MM.1S (cell line): Measurements from ENCODE around the gene SLC25A22.

Experiments
- DNase-seq: peaks from one replicate; pipeline ENCODE4 v3.0.0-alpha.2; 2015
- H2AFZ ChIP-seq: fragments of 300-600 bp; sonication (generic); 2 replicates; pipeline ENCODE4 v1.6.0; 2016; ENCODE audit warnings: antibody characterized with exemption, low read length
- H3F3A ChIP-seq: fragments of 300-600 bp; sonication (generic); 2 replicates; pipeline ENCODE4 v1.6.1; 2016; ENCODE audit warnings: mild to moderate bottlenecking, antibody characterized with exemption, low read length, moderate library complexity, mixed read lengths; ENCODE audit not compliant: insufficient read depth
- H3K27ac ChIP-seq: fragments of 300-600 bp; sonication (generic); 2 replicates; pipeline ENCODE4 v1.5.1; 2016; ENCODE audit warnings: mild to moderate bottlenecking, low read length
- H3K27me3 ChIP-seq: fragments of 300-600 bp; sonication (generic); replicated peaks from 2 replicates; pipeline ENCODE4 v1.6.0; 2016; ENCODE audit warnings: low read length; ENCODE audit not compliant: insufficient read depth
- H3K36me3 ChIP-seq: fragments of 300-600 bp; sonication (generic); replicated peaks from 2 replicates; pipeline ENCODE4 v1.6.1; 2016; ENCODE audit warnings: mild to moderate bottlenecking, low read length, mixed read lengths; ENCODE audit not compliant: insufficient read depth
- H3K4me1 ChIP-seq: fragments of 300-600 bp; sonication (generic); 2 replicates; pipeline ENCODE4 v1.6.1; 2016; ENCODE audit warnings: low read length, mixed read lengths
- H3K4me2 ChIP-seq: fragments of 300-600 bp; sonication (generic); 2 replicates; pipeline ENCODE4 v1.6.0; 2016; ENCODE audit warnings: low read depth, low read length
- H3K4me3 ChIP-seq: fragments of 300-600 bp; sonication (generic); 2 replicates; pipeline ENCODE4 v1.5.1; 2016; ENCODE audit warnings: low read length, mixed read lengths
- H3K79me2 ChIP-seq: fragments of 300-600 bp; sonication (generic); 2 replicates; pipeline ENCODE4 v1.6.1; 2016; ENCODE audit warnings: mixed run types, low read length, mixed read lengths
- H3K9ac ChIP-seq: fragments of 300-600 bp; sonication (generic); 2 replicates; pipeline ENCODE4 v1.6.1; 2016; ENCODE audit warnings: low read length, mixed read lengths
- H3K9me2 ChIP-seq: fragments of 300-600 bp; sonication (generic); replicated peaks from 2 replicates; pipeline ENCODE4 v1.6.1; 2016; ENCODE audit warnings: mild to moderate bottlenecking, low read length, mixed read lengths; ENCODE audit not compliant: insufficient read depth
- H3K9me3 ChIP-seq: fragments of 300-600 bp; sonication (generic); replicated peaks from 2 replicates; pipeline ENCODE4 v1.6.1; 2016; ENCODE audit warnings: mild to moderate bottlenecking, low read length, mixed read lengths; ENCODE audit not compliant: insufficient read depth
- H4K20me1 ChIP-seq: fragments of 300-600 bp; sonication (generic); 2 replicates; pipeline ENCODE4 v1.6.1; 2016; ENCODE audit warnings: mild to moderate bottlenecking, low read length, moderate library complexity, mixed read lengths; ENCODE audit not compliant: insufficient read depth
- CTCF ChIP-seq: fragments of 300-600 bp; sonication (generic); IDR thresholded peaks from 2 replicates; pipeline ENCODE4 v1.5.1; 2016; ENCODE audit warnings: antibody characterized with exemption, low read length, mixed read lengths
- EZH2 ChIP-seq: fragments of 300-600 bp; sonication (generic); optimal IDR thresholded peaks from 2 replicates; pipeline ENCODE3; 2017; ENCODE audit warnings: low read depth, mild to moderate bottlenecking, antibody characterized with exemption, low read length, mixed read lengths
- EZH2phosphoT487 ChIP-seq: fragments of 300-600 bp; sonication (generic); IDR thresholded peaks from 2 replicates; pipeline ENCODE4 v1.6.1; 2018; ENCODE audit warnings: antibody characterized with exemption, low read length

Gene SLC25A22

GRCh38 chr11:765802-766091, 32.3 kb downstream of the SLC25A22 start:
- no peak for DNase-seq
- Histone ChIP-seq H3K36me3 (peaks cover 6% of the 10 kb centered on the region), H3K27ac (no peak overlapping the region), H3K4me2 (no peak overlapping the region), H3K9me2 (no peaks in the 10 kb centered on the region), H2AFZ (no peak overlapping the region), H3K4me3 (no peak overlapping the region), H3K9me3 (no peaks in the 10 kb centered on the region), H3K9ac (no peak overlapping the region), H3K27me3 (no peaks in the 10 kb centered on the region), H3F3A (peaks cover 28% of the 10 kb centered on the region), H4K20me1 (peaks cover 3% of the 10 kb centered on the region; the same call in 1 of the 2 replicates), H3K79me2 (peaks cover 10% of the 10 kb centered on the region; the same call in 1 of the 2 replicates), H3K4me1 (no peaks in the 10 kb centered on the region)
- TF ChIP-seq EZH2, result no peak
- TF ChIP-seq EZH2phosphoT487, result no peak
- TF ChIP-seq CTCF, result no peak

GRCh38 chr11:765025-765801, 32.9 kb downstream of the SLC25A22 start:
- peaks cover 6% of the 10 kb centered on the region; the same call in 1 of the 2 replicates for H3K79me2 ChIP-seq
- H4K20me1 ChIP-seq, result peaks cover 3% of the 10 kb centered on the region; the same call in 1 of the 2 replicates
- H3K9me3 ChIP-seq, result no peaks in the 10 kb centered on the region
- TF ChIP-seq EZH2phosphoT487 (no peak), CTCF (peak; percentile 64)
- peak; percentile 59 for DNase-seq
- H2AFZ ChIP-seq, result no peak overlapping the region
- H3K4me1 ChIP-seq, result no peaks in the 10 kb centered on the region
- H3K9ac ChIP-seq, result no peak overlapping the region
- H3K27me3 ChIP-seq, result no peaks in the 10 kb centered on the region
- H3K4me3 ChIP-seq, result no peak overlapping the region
- no peak overlapping the region for H3K27ac ChIP-seq
- peaks cover 28% of the 10 kb centered on the region for H3F3A ChIP-seq
- no peak overlapping the region for H3K4me2 ChIP-seq
- H3K36me3 ChIP-seq, result peaks cover 5% of the 10 kb centered on the region
- H3K9me2 ChIP-seq, result no peaks in the 10 kb centered on the region

- no peak overlapping the region for H2AFZ ChIP-seq
- H3K4me1 ChIP-seq, result no peaks in the 10 kb centered on the region
- H3K4me2 ChIP-seq, result no peak overlapping the region
- H3K9me3 ChIP-seq, result no peaks in the 10 kb centered on the region
- peaks cover 28% of the 10 kb centered on the region for H3F3A ChIP-seq
- no peak overlapping the region for H3K27ac ChIP-seq
- H3K9ac ChIP-seq, result no peak overlapping the region
- H3K36me3 ChIP-seq, result peaks cover 8% of the 10 kb centered on the region
- H3K79me2 ChIP-seq, result peaks cover 6% of the 10 kb centered on the region; the same call in 1 of the 2 replicates
- DNase-seq, result no peak
- H4K20me1 ChIP-seq, result peaks cover 3% of the 10 kb centered on the region; the same call in 1 of the 2 replicates
- no peak for TF ChIP-seq EZH2
- no peaks in the 10 kb centered on the region for H3K27me3 ChIP-seq
- H3K4me3 ChIP-seq, result no peak overlapping the region
- no peaks in the 10 kb centered on the region for H3K9me2 ChIP-seq
Measured at GRCh38 chr11:764322-765024, 33.6 kb downstream of the SLC25A22 start.
